Retina (tissue), 1 donor: ENCODE data around the gene KBTBD4.

Experiments
- DNase-seq: peaks from one replicate; pipeline ENCODE4 v3.0.0-alpha.2; 2016

The KBTBD4 gene

GRCh38 chr11:47523490-47524225, 55.1 kb downstream of the KBTBD4 start:
- peak; percentile 30 for DNase-seq
